SK-N-SH (cell line): ENCODE data around the gene BTBD9. TPM values are rescaled to one million over a fixed set of nuclear protein-coding genes. Genes with fewer than 3 reads are reported as not detected.

Experiments used
- CTCF ChIA-PET: fragments of 300-600, 350-600 bp; formaldehyde crosslinking; extraction: SDS; loops from one replicate; lab custom pipeline; 2021; lab: Yijun Ruan, JAX
- POLR2A ChIA-PET: fragments of 350-600 bp; sonication (Branson Sonifier 250); formaldehyde crosslinking; extraction: SDS; loops from one replicate; lab custom pipeline; 2020; ENCODE audit warnings: antibody characterized with exemption, inconsistent platforms; lab: Yijun Ruan, JAX
- DNase-seq: peaks from one replicate; pipeline ENCODE4 v3.0.0; 2012
- H2AFZ ChIP-seq: fragments of 200-600 bp; sonication (generic); 2 replicates; pipeline ENCODE4 v1.8.1; 2016; ENCODE audit warnings: antibody characterized with exemption, mild to moderate bottlenecking, low read depth
- H3F3A ChIP-seq: fragments of 200-600 bp; sonication (generic); replicated peaks from 2 replicates; pipeline ENCODE3; 2016; ENCODE audit warnings: antibody characterized with exemption, mild to moderate bottlenecking; ENCODE audit not compliant: insufficient read depth
- H3K27ac ChIP-seq, 2 experiments: fragments of 200-500 bp in 1 of 2; fragments of 200-600 bp in 1 of 2; sonication (Bioruptor generic) in 1 of 2; sonication (generic), shearing (Covaris generic) in 1 of 2; 2 replicates each; pipeline versions ENCODE4 v1.5.1 to v1.6.1; 2014 to 2016; ENCODE audit warnings: low read depth in 2 of 2, inconsistent platforms in 1 of 2, low read length in 1 of 2, mild to moderate bottlenecking in 1 of 2, mixed read lengths in 1 of 2
- H3K27me3 ChIP-seq: fragments of 200-600 bp; sonication (generic), shearing (Covaris generic); 2 replicates; pipeline ENCODE4 v1.6.1; 2016; ENCODE audit warnings: mixed run types; ENCODE audit not compliant: insufficient read depth
- H3K36me3 ChIP-seq, 2 experiments: fragments of 200-500 bp in 1 of 2; fragments of 200-600 bp in 1 of 2; sonication (Bioruptor generic) in 1 of 2; sonication (generic) in 1 of 2; replicated peaks in 1 of 2; 2 replicates each; pipeline versions ENCODE3 to v1.5.1; 2014 to 2016; ENCODE audit warnings: low read length in 1 of 2, mild to moderate bottlenecking in 1 of 2; ENCODE audit not compliant: insufficient read depth in 2 of 2, control insufficient read depth in 1 of 2
- H3K4me1 ChIP-seq, 2 experiments: fragments of 200-500 bp in 1 of 2; fragments of 200-600 bp in 1 of 2; sonication (Bioruptor generic) in 1 of 2; sonication (generic), shearing (Covaris generic) in 1 of 2; 2 replicates each; pipeline versions ENCODE4 v1.5.1 to v1.6.1; 2014 to 2016; ENCODE audit warnings: low read depth in 1 of 2, low read length in 1 of 2, mixed run types in 1 of 2; ENCODE audit not compliant: insufficient read depth in 2 of 2, control insufficient read depth in 1 of 2
- H3K4me2 ChIP-seq: fragments of 200-600 bp; sonication (generic), shearing (Covaris generic); 2 replicates; pipeline ENCODE4 v1.6.1; 2017; ENCODE audit warnings: mixed run types
- H3K4me3 ChIP-seq, 2 experiments: fragments of 200-500 bp in 1 of 2; fragments of 200-600 bp in 1 of 2; sonication (Bioruptor generic) in 1 of 2; sonication (generic), shearing (Covaris generic) in 1 of 2; 2 replicates each; pipeline versions ENCODE4 v1.5.1 to v1.8.1; 2014 to 2016; ENCODE audit warnings: low read depth in 2 of 2, inconsistent platforms in 1 of 2, low read length in 1 of 2, mild to moderate bottlenecking in 1 of 2, mixed read lengths in 1 of 2, moderate library complexity in 1 of 2
- H3K79me2 ChIP-seq: fragments of 200-600 bp; sonication (generic); 2 replicates; pipeline ENCODE4 v1.8.1; 2017; ENCODE audit warnings: mild to moderate bottlenecking; ENCODE audit not compliant: insufficient read depth
- H3K9ac ChIP-seq: fragments of 200-600 bp; sonication (generic); 2 replicates; pipeline ENCODE4 v1.6.1; 2017; ENCODE audit warnings: mixed run types
- H3K9me2 ChIP-seq: fragments of 200-600 bp; sonication (generic); 2 replicates; pipeline ENCODE4 v1.6.1; 2017; ENCODE audit warnings: mixed run types
- H3K9me3 ChIP-seq: fragments of 200-600 bp; sonication (generic); 2 replicates; pipeline ENCODE4 v1.6.1; 2017; ENCODE audit warnings: mixed run types, mild to moderate bottlenecking, moderate library complexity
- H4K20me1 ChIP-seq: fragments of 200-600 bp; sonication (generic); 2 replicates; pipeline ENCODE4 v1.6.1; 2017; ENCODE audit warnings: mild to moderate bottlenecking, mixed run types; ENCODE audit not compliant: insufficient read depth
- ELF1 ChIP-seq: IDR thresholded peaks from 2 replicates; pipeline ENCODE4 v1.4.0; 2012
- EP300 ChIP-seq, 2 experiments: IDR thresholded peaks; 2 replicates each; pipeline versions ENCODE4 v1.4.0 to v1.6.1; 2012; ENCODE audit warnings: borderline replicate concordance in 1 of 2, low read depth in 1 of 2, low read length in 1 of 2
- FOSL2 ChIP-seq: IDR thresholded peaks from 2 replicates; pipeline ENCODE4 v1.4.0; 2012; ENCODE audit warnings: low read depth, mild to moderate bottlenecking, moderate library complexity, borderline replicate concordance
- FOXJ3 ChIP-seq: sonication (generic); formaldehyde crosslinking; IDR thresholded peaks from 2 replicates; pipeline ENCODE4 v1.5.1; 2020; ENCODE audit warnings: mild to moderate bottlenecking, missing genetic modification reagents
- FOXM1 ChIP-seq: IDR thresholded peaks from 2 replicates; pipeline ENCODE4 v1.4.0; 2012; ENCODE audit warnings: low read depth, mild to moderate bottlenecking
- JUND ChIP-seq: IDR thresholded peaks from 2 replicates; pipeline ENCODE4 v1.4.0; 2012
- NRF1 ChIP-seq: IDR thresholded peaks from 2 replicates; pipeline ENCODE4 v1.6.1; 2012; ENCODE audit warnings: low read depth, mild to moderate bottlenecking, low read length
- RAD21 ChIP-seq: IDR thresholded peaks from 2 replicates; pipeline ENCODE4 v1.6.1; 2012; ENCODE audit warnings: mild to moderate bottlenecking, low read length
- RCOR1 ChIP-seq: fragments of 150-350 bp; IDR thresholded peaks from 2 replicates; pipeline ENCODE4 v1.6.1; 2017; ENCODE audit warnings: antibody characterized with exemption, low read length
- RFX5 ChIP-seq: IDR thresholded peaks from 2 replicates; pipeline ENCODE4 v1.6.1; 2012; ENCODE audit warnings: mild to moderate bottlenecking, improper control_type of control experiment, low read length
- RXRA ChIP-seq: IDR thresholded peaks from 2 replicates; pipeline ENCODE4 v1.4.0; 2012; ENCODE audit warnings: low read depth, mild to moderate bottlenecking, borderline replicate concordance
- SMC3 ChIP-seq: IDR thresholded peaks from 2 replicates; pipeline ENCODE4 v1.6.1; 2012; ENCODE audit warnings: low read depth, low read length, improper control_type of control experiment
- TAF1 ChIP-seq: IDR thresholded peaks from 2 replicates; pipeline ENCODE4 v1.6.1; 2012; ENCODE audit warnings: low read depth, mild to moderate bottlenecking, low read length, moderate library complexity, borderline replicate concordance
- YY1 ChIP-seq: IDR thresholded peaks from 2 replicates; pipeline ENCODE4 v1.4.0; 2012; ENCODE audit warnings: low read depth, mild to moderate bottlenecking
- WGBS: methylation state at CpG from one replicate; pipeline ENCODE4 v1.1.6; 2017; ENCODE audit warnings: low lambda C conversion rate; 5-methylcytosine and 5-hydroxymethylcytosine counted together
- polyA plus RNA-seq, 3 experiments: library from polyadenylated mRNA; depleted of rRNA; stranded (reverse); fragments of >200 nt; gene quantifications; 2 replicates each; pipeline ENCODE4 v1.2.3, GENCODE V29; 2012
- TF ChIP-seq, protein P1 (sequence below): IDR thresholded peaks from 2 replicates; pipeline ENCODE4 v1.6.1; 2012; ENCODE audit warnings: mild to moderate bottlenecking, low read depth, low read length, moderate library complexity

Gene BTBD9
- polyA plus RNA-seq, 1 of the 3 experiments (the other 2 are of a cell fraction) = 2.2 TPM

DNA sequence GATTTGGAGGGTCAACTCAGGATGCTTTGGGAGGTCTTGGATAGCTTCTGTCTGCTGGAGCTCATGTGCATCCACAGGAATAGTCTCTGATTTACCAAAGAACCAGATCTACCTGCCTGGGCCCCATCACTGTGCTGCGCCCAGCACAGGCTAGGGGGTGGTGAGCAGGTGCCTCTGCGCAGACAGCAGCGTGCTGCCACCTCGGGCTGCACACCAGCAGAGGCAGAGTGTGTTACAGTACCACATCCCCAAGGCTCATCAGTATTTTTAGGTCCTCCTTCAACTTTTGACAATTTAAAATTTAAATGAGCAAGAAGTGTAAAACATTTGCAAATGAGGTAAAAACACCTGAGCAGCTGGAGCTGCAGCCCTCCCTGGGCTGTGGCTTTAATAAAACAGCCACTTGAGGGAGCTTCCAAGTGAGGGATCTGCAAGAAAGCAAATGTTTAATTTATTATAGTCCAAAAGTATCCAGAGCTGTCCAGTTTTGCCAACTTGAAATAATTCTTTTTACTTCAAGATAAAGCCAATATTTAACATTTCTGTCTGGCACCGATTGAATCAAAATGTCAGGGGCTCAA is 495.3 kb downstream of the BTBD9 start:
- H3K9me3 ChIP-seq = no peaks in the 10 kb centered on the region
- 99% methylated on average over 4 of the region's 5 CpGs for WGBS
- no peak overlapping the region for H3K4me3 ChIP-seq
- no peak overlapping the region for H2AFZ ChIP-seq
- ChIA-PET POLR2A (no interaction called here), CTCF (interaction anchor here (0.7 to 1.7 kb wide), 6 partner anchors 18 to 353 kb away, joined by 3 to 7 read pairs (median 3); no protein-coding TSS in a partner anchor)
- peak overlapping the region in 1 of 2 experiments; percentile 72; a peak in 2 of 4 replicates for H3K27ac ChIP-seq
- H3K4me1 ChIP-seq = peaks cover 8 to 48% of the 10 kb centered on the region in 2 experiments; a peak in 3 of 4 replicates
- no peak overlapping the region for H3K4me2 ChIP-seq
- H3F3A ChIP-seq = no peaks in the 10 kb centered on the region
- H4K20me1 ChIP-seq = peaks cover 70% of the 10 kb centered on the region
- no peaks in the 10 kb centered on the region for H3K9me2 ChIP-seq
- no peak for DNase-seq
- TF ChIP-seq TAF1 (no peak), RXRA (no peak), RAD21 (no peak), RFX5 (no peak), EP300 (IDR thresholded peaks at IDR 0.05; ENCODE audit: borderline replicate concordance in 1 of 2, low read depth in 1 of 2, low read length in 1 of 2) (no peak), FOSL2 (no peak), NRF1 (no peak), YY1 (no peak), SMC3 (no peak), RCOR1 (no peak), FOXM1 (no peak), ELF1 (no peak), JUND (no peak), FOXJ3 (CRISPR knock-in tag) (no peak)
- TF ChIP-seq, protein P1, sequence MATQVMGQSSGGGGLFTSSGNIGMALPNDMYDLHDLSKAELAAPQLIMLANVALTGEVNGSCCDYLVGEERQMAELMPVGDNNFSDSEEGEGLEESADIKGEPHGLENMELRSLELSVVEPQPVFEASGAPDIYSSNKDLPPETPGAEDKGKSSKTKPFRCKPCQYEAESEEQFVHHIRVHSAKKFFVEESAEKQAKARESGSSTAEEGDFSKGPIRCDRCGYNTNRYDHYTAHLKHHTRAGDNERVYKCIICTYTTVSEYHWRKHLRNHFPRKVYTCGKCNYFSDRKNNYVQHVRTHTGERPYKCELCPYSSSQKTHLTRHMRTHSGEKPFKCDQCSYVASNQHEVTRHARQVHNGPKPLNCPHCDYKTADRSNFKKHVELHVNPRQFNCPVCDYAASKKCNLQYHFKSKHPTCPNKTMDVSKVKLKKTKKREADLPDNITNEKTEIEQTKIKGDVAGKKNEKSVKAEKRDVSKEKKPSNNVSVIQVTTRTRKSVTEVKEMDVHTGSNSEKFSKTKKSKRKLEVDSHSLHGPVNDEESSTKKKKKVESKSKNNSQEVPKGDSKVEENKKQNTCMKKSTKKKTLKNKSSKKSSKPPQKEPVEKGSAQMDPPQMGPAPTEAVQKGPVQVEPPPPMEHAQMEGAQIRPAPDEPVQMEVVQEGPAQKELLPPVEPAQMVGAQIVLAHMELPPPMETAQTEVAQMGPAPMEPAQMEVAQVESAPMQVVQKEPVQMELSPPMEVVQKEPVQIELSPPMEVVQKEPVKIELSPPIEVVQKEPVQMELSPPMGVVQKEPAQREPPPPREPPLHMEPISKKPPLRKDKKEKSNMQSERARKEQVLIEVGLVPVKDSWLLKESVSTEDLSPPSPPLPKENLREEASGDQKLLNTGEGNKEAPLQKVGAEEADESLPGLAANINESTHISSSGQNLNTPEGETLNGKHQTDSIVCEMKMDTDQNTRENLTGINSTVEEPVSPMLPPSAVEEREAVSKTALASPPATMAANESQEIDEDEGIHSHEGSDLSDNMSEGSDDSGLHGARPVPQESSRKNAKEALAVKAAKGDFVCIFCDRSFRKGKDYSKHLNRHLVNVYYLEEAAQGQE = no peak
- H3K27me3 ChIP-seq = no peaks in the 10 kb centered on the region
- peaks cover 20% of the 10 kb centered on the region; the same call in 1 of the 2 replicates for H3K79me2 ChIP-seq
- peaks cover 3 to 12% of the 10 kb centered on the region in 2 experiments for H3K36me3 ChIP-seq
- no peak overlapping the region for H3K9ac ChIP-seq
